HG02588 (cell line): ENCODE results near the gene COL5A1.

Source experiments
- ATAC-seq: cut with Tn5 transposase; IDR thresholded peaks from one replicate; pipeline ENCODE4 v1.9.1; 2021; ENCODE audit warnings: mild to moderate bottlenecking, moderate library complexity; ENCODE audit not compliant: unreplicated experiment

COL5A1 gene

GRCh38 chr9:134724202-134724911 is 82.8 kb downstream of the COL5A1 start:
- ATAC-seq, result no peak

GRCh38 chr9:134724912-134725604 is 83.5 kb downstream of the COL5A1 start:
- ATAC-seq, result no peak

- no peak for ATAC-seq
Measured at GRCh38 chr9:134725605-134725940, 84.0 kb downstream of the COL5A1 start.

- ATAC-seq, result no peak
Measured at GRCh38 chr9:134726026-134726721, 84.6 kb downstream of the COL5A1 start.

GRCh38 chr9:134726722-134727034 is 85.1 kb downstream of the COL5A1 start:
- ATAC-seq, result no peak

- ATAC-seq, result no peak
Measured at GRCh38 chr9:134728021-134728795, 86.6 kb downstream of the COL5A1 start.

- no peak for ATAC-seq
Measured at GRCh38 chr9:134728801-134729495, 87.3 kb downstream of the COL5A1 start.

GRCh38 chr9:134730011-134730760 is 88.6 kb downstream of the COL5A1 start:
- ATAC-seq, result no peak

- ATAC-seq, result no peak
Measured at GRCh38 chr9:134730761-134731496, 89.3 kb downstream of the COL5A1 start.

GRCh38 chr9:134731497-134732391 is 90.1 kb downstream of the COL5A1 start:
- no peak for ATAC-seq

- ATAC-seq, result no peak
Measured at GRCh38 chr9:134732392-134733110, 90.9 kb downstream of the COL5A1 start.

GRCh38 chr9:134733480-134734232 is 92.1 kb downstream of the COL5A1 start:
- ATAC-seq, result no peak

- ATAC-seq, result no peak
Measured at GRCh38 chr9:134734270-134734669, 92.7 kb downstream of the COL5A1 start.

GRCh38 chr9:134735441-134736175 is 94.0 kb downstream of the COL5A1 start:
- ATAC-seq, result no peak

- ATAC-seq, result no peak
Measured at GRCh38 chr9:134736791-134737497, 95.3 kb downstream of the COL5A1 start.
